HG03135 (cell line): ENCODE results near the gene DUSP19.
A peak's percentile ranks its signal among the peaks of the same experiment; 100 is the strongest.
"Not testable (repeated sequence)": the region's sequence is repeated elsewhere in the genome, so short reads cannot be mapped to it uniquely, and the experiment has no call there.

Source experiments
- ATAC-seq: cut with Tn5 transposase; IDR thresholded peaks from one replicate; pipeline ENCODE4 v1.9.1; 2021; ENCODE audit warnings: mild to moderate bottlenecking, moderate library complexity; ENCODE audit not compliant: unreplicated experiment

DUSP19 gene

GRCh38 chr2:183078464-183079138 is at the start of gene DUSP19:
Gene DUSP19, plus strand, starts transcription at chr2:183078747. Its CDS starts 187 bp downstream, at chr2:183078934.
- peak; percentile 88 for ATAC-seq

GRCh38 chr2:183029219-183029618 is 49.3 kb upstream of the DUSP19 start:
- no peak for ATAC-seq

DNA sequence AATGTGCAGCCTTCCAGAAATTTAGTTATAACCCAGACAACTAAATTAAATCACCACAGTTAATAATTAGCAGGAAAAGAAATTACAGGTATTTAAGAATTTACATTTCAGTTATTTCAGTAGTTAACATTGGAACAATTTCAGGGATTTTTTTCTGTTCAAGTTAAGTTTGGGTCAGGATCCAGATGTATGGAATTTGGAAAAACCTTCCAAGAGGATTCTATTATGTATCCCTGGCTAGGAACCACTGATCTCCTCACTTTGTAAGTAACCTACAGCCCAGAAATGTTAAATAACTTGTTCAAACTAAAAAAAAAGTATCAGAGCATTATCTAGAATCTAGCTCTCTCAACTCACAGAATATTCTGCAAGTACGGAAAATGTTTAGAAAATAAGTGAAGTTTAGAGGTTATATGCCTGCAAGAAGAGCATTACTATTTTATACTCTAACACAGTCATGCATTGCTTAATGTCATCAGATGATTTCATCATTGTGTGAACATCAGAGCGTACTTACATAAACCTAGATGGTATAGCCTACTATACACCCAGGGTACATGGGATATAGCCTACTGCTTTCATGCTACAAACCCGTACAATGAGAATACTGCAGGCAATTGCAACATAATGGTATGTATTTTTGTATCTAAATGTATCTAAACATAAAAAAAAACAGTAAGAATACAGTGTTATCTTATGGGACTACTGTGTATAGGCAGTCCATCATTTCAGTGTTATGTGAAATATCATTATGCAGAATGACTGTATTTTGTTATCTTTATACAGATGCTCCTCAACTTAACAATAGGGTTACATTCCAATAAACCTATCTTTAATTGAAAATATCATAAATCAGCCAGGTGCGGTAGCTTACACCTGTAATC is 46.4 kb upstream of the DUSP19 start:
- ATAC-seq, result no peak

DNA sequence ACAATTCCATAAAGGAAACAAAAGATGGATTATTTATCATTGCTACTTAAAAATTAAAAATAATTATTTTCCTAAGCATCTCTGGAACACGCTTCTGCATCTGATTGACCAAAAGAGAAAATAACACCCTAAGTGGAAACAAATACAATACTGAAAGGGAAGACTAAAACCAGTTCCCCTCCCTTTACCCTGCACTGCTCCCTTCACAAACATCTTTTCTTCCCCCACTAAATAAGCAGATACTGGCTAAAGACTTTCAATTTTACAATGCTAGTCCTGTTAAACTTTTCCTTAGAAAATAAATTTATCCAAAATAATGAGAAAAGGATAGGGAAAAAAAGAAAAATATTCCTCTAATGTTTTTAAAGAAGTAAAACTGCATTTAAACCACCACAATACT is 44.6 kb upstream of the DUSP19 start:
- ATAC-seq, result no peak

DNA sequence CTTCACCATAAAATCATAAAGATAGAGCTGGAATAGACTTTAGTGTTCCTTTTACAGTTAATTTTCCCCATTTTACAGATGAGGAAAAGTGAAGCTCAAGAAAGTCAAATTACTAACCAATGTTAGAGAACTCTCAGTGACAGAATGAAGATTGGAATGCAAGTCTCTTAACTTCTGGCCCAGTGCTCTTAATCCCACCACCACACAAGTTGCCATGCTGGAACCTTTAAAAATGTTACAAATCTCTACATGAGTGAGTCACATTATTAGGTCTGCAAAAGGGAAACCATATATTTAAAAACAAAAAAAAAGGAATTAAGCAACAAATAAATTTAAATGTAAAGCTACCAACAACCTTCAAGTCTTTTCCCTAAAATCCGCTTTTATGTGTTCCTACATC is 43.7 kb upstream of the DUSP19 start:
- no peak for ATAC-seq

DNA sequence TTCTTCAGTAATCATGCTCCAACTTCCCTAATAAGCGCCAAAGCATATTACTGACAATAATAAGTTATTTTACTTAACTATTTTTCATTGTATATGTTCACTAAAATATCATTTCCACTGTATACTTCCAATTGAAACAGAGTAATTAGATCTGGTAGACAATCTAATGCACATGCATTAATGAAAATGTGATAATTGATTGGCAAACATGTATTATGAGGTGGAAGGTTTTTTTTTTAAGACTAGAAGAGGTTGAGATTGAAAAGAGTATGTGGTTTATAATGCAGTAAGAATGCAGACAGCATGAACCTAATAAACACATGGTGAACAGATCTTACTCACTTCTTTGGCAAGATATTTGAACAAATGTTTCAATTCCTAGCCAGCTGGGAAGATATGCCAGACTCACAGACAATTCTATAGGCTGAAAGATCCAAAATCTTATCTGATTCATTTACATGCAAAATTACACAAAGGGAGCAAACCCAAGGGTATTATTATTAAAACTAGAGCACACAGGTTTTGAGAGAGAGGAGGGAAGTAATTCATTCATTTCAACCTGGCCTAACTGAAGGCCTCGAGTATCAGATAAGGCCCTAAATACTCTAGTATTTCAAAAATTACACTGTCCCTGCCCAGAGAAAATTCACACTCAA is 43.1 kb upstream of the DUSP19 start:
- ATAC-seq, result no peak

GRCh38 chr2:183035954-183036669 is 42.4 kb upstream of the DUSP19 start:
- ATAC-seq, result peak; percentile 45

DNA sequence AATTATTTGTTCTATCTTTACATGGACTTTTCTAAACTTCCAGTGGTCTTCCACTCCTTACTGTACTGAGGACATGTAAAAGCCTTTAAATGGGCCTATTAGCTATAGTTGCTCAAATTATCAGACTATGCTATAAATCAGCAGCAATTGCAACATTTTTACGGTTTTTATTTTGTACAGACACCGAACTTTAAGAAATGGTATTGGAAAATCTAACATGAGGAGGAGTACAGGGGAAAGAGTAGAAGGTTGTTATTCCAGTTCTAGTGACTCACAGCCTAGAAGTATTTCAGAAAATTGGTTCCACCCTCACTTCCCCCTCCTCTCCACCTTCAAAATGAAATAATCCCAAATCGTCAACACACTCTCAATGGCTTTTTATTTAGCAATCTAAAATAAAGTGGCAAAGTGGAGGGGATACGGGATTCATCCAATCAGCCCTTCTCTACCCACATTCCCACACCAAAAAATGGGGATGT is 41.4 kb upstream of the DUSP19 start:
- no peak for ATAC-seq

DNA sequence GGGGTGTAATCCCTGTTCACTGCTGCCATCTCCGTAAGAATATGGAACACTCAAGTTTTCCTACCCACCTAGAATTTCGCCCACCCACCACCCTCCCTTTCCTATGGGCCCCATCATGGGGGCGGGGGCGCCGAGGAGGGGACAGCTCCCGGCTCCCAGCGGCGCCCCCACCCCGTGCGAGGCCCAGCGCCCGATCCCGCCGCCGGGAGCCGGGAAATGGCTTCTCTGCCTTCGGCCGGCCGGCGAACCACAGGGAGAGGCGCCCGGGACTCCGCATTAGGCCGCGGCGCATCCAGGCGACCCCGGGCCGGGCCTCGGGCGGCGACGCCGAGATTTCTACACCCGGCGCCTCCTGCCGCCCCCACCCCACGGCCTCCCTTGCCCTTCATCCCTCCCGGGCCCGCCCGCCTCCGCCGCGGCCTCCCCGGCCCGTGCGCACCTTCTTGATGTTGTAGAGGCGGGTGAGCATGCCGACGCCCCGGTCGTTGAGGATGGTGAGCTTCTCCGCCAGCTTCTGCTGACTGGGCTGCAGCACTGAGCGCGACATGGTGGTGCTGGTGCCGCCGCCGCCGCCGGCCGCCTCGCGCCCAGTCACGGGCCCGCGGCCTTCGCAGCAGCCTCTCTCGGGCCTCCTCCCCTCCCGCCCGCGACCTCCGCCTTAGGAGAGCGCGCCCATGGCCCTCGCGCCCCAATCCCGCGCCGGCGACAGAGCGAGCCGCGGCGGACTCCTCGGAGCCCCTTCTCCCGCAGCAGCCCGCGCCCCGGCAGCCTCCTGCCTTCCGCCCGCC is 40.8 kb upstream of the DUSP19 start:
- peak; percentile 49 for ATAC-seq

DNA sequence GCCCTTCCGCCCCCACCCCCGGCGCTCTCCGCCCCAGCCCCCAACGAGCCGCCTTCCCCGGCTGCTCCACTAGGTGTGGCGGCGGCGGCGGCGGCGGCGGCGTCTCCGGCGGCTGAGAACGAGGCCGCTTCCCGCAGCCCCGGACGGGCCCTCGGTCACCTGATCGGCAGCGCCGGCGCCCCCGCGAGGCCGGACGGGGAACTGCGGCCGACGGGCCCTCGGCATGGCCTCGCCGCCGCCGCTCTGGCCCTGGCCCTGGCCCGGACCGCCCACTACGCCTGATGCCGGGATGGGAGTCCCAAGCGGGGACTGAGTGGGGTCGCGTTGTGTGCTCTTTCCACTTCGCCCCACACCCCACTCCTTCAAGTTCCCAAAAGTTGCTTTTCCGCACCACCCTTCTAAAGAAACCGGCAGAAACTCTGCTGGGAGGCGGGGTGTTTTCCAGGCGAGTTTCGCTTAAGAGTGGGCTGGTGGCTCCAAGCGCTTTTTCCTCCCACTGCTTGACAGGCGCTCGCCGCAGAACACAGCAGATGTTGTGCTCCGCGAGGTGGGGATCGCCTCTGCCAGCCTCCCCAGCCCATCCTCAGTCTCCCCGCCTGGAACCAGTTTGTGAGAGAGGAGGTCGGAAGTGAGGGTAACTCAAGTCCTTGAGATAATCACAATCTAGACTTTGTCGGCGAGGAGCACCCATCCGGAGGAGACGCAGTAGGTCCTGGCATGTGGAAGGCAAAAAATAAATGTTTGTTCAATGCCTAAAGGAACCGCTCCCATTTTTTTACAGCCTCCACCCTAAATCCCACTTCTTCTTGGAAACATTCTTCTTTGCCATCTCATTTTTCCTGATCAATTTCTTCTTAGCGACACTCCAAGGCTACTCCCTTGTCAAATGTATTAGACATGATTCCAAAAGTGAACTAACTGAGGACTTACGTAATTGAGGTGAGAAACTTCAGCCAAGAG is 39.9 kb upstream of the DUSP19 start, which contains the start of gene NCKAP1:
TSS of gene NCKAP1 (minus strand) at position 117 of the 960 bp plus-strand sequence. CDS start 358 bp downstream, outside the sequence.
- peak; percentile 81 for ATAC-seq

- no peak for ATAC-seq
These were observed 37.9 kb upstream of the DUSP19 start for GRCh38 chr2:183040604-183041003.

DNA sequence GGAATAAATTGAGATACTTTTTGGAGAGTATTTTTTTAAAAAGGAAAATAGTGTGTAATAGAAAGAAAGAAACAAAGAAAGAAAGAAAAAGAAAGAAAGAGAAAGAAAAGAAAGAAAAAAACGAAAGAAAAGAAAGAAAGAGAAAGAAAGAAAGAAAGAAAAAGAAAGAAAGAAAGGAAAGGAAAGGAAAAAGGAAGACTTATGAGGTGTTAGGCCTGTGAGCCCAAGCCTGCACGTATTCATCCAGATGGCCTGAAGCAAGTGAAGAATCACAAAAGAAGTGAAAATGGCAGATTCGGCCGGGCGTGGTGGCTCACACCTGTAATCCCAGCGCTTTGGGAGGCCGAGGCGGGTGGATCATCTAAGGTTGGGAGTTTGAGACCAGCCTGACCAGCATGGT is 35.0 kb upstream of the DUSP19 start:
- not testable (repeated sequence) for ATAC-seq

GRCh38 chr2:183047486-183048125 is 30.9 kb upstream of the DUSP19 start:
- not testable (repeated sequence) for ATAC-seq

- ATAC-seq, result no peak
These were observed 29.1 kb upstream of the DUSP19 start for GRCh38 chr2:183049420-183049819.

GRCh38 chr2:183057333-183057985 is 21.1 kb upstream of the DUSP19 start:
- ATAC-seq, result peak; percentile 44

- ATAC-seq, result no peak
These were observed 19.0 kb upstream of the DUSP19 start for GRCh38 chr2:183059561-183059960.

GRCh38 chr2:183060571-183061231 is 17.8 kb upstream of the DUSP19 start:
- ATAC-seq, result no peak
